GM12891 (cell line): ENCODE data around the gene AFAP1.

Source experiments
- POLR2A ChIP-seq: IDR thresholded peaks from 2 replicates; pipeline ENCODE4 v1.6.1; 2011; ENCODE audit warnings: low read depth, low read length, control low read depth
- POLR2AphosphoS5 ChIP-seq: IDR thresholded peaks from 2 replicates; pipeline ENCODE4 v1.6.1; 2011; ENCODE audit warnings: low read depth, low read length, control low read depth
- TAF1 ChIP-seq: IDR thresholded peaks from 2 replicates; pipeline ENCODE4 v1.6.1; 2011; ENCODE audit warnings: low read depth, low read length, control low read depth

DNA sequence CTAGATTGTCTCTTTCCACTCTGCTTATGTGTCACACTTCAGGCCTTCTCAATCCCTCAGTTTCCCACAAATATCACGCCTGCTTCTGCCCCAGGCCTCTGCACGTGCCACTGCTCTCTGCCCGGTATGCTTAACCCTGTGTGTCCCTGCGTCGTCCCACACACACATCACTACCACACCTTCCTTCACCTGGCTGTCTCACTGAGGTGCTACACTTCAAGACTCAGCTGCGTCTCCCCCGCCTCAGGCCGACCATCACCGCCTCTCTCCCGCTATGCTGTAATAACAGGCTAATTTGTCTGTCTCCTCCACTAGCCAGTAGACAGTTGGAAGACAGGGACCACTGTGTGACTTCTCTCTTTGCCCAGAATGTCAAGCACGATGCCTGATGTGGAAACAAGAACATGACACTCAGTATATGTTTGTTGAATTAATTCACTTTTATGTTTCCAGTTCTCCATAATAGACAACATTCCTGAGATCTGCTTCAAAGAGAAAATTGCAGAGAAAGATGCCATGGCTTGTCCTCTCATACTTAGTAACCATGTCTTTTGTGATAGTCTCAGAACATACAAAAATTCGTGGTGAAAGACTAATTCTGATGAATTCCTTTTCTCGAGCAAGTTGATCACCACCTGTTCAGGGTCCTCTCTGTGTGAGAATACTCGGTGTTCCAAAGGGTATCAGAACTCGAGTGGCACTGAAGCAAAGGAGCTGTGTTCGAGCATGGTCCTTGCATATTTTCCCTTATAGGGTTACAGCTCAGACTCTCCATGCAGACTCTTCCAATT, 54.2 kb downstream of the AFAP1 start:
- TF ChIP-seq POLR2A (no peak), TAF1 (no peak), POLR2AphosphoS5 (no peak)
